ENCODE data around the gene RNF123. TPM values are rescaled to one million over a fixed set of nuclear protein-coding genes. Genes with fewer than 3 reads are reported as not detected.
A peak's percentile ranks its signal among the peaks of the same experiment; 100 is the strongest.

Gene RNF123
- total RNA-seq, 1 experiment from 2014 or later, result 47.1 TPM

GRCh38 chr3:49712631-49713317, 23.4 kb downstream of the RNF123 start:
- no peaks in the 10 kb centered on the region for H3K9me3 Mint-ChIP-seq
- H3K4me3 Mint-ChIP-seq, result no peak overlapping the region
- H3K27ac Mint-ChIP-seq, result no peak overlapping the region
- no peaks in the 10 kb centered on the region; the same call in 1 of the 2 replicates for H3K36me3 Mint-ChIP-seq
- ChIA-PET CTCF (interaction anchor here (0.6 to 3.3 kb wide), 4 partner anchors 11 to 173 kb away, joined by 3 to 49 read pairs (median 4); partner anchors contain the start of gene INKA1), POLR2A (no interaction called here)
- TF ChIP-seq ZNF263 (CRISPR knock-in tag; IDR thresholded peaks at IDR 0.05; ENCODE audit: low read depth), result no peak
- H3K27me3 Mint-ChIP-seq (ENCODE audit: low read depth), result no peaks in the 10 kb centered on the region
- no peaks in the 10 kb centered on the region for H3K4me1 Mint-ChIP-seq
- peak; percentile 16 for DNase-seq (ENCODE audit: low spot score)
- ATAC-seq, result peak; percentile 34

GRCh38 chr3:49713336-49714105, 24.2 kb downstream of the RNF123 start:
- POLR2A ChIA-PET, result no interaction called here

More at GRCh38 chr3:49713336-49714105, 24.2 kb downstream of the RNF123 start:
- Mint-ChIP-seq H3K4me1 (peaks cover 2% of the 10 kb centered on the region), H3K27ac (no peak overlapping the region), H3K36me3 (no peaks in the 10 kb centered on the region; the same call in 1 of the 2 replicates), H3K9me3 (no peaks in the 10 kb centered on the region), H3K4me3 (no peak overlapping the region), H3K27me3 (ENCODE audit: low read depth) (no peaks in the 10 kb centered on the region)
- ATAC-seq (no peak), DNase-seq (ENCODE audit: low spot score) (no peak)
- CTCF ChIA-PET, result interaction anchor here (1.0 to 3.3 kb wide), 3 partner anchors 11 to 174 kb away, joined by 3 to 49 read pairs (median 6); no protein-coding TSS in a partner anchor
- no peak for TF ChIP-seq ELF4 (CRISPR knock-in tag; IDR thresholded peaks at IDR 0.05; ENCODE audit: low read depth)
- TF ChIP-seq FOXK1 (CRISPR knock-in tag; IDR thresholded peaks at IDR 0.05), result no peak
- no peak for TF ChIP-seq ZBTB21 (CRISPR knock-in tag; IDR thresholded peaks at IDR 0.05; ENCODE audit: borderline replicate concordance)
- TF ChIP-seq AFF4 (CRISPR knock-in tag; IDR thresholded peaks at IDR 0.05; ENCODE audit: borderline replicate concordance), result no peak
- TF ChIP-seq AR (CRISPR knock-in tag; IDR thresholded peaks at IDR 0.05), result no peak
- TF ChIP-seq NFYB (CRISPR knock-in tag; conservative IDR thresholded peaks at IDR 0.05; ENCODE audit: low read depth), result no peak
- TF ChIP-seq ZMAT4 (CRISPR knock-in tag; IDR thresholded peaks at IDR 0.05), result no peak
- TF ChIP-seq CDX4 (CRISPR knock-in tag; IDR thresholded peaks at IDR 0.05; ENCODE audit: borderline replicate concordance), result no peak
- no peak for TF ChIP-seq E2F4 (CRISPR knock-in tag; IDR thresholded peaks at IDR 0.05; ENCODE audit: borderline replicate concordance, low read depth)
- no peak for TF ChIP-seq ZNF671 (CRISPR knock-in tag; IDR thresholded peaks at IDR 0.05)
- no peak for TF ChIP-seq ZNF219 (CRISPR knock-in tag; IDR thresholded peaks at IDR 0.05; ENCODE audit: borderline replicate concordance)
- no peak for TF ChIP-seq HMGXB4 (CRISPR knock-in tag; IDR thresholded peaks at IDR 0.05)
- TF ChIP-seq TP53 (CRISPR knock-in tag; IDR thresholded peaks at IDR 0.05), result no peak
- TF ChIP-seq JAZF1 (CRISPR knock-in tag; IDR thresholded peaks at IDR 0.05), result no peak
- TF ChIP-seq GABPB1 (CRISPR knock-in tag; IDR thresholded peaks at IDR 0.05), result no peak
- no peak for TF ChIP-seq TEAD4 (CRISPR knock-in tag; IDR thresholded peaks at IDR 0.05)
